ENCODE data around the gene TXNDC12.

Gene TXNDC12

GRCh38 chr1:51998701-51999100, 56.3 kb downstream of the TXNDC12 start:
- DNase-seq (ENCODE audit: low read depth, low spot score) = no peak

- DNase-seq (ENCODE audit: low read depth, low spot score) = no peak
Measured at GRCh38 chr1:51997974-51998382, 57.0 kb downstream of the TXNDC12 start.

- DNase-seq (ENCODE audit: low read depth, low spot score) = peak; percentile 74
Measured at GRCh38 chr1:51990478-51990965, 64.5 kb downstream of the TXNDC12 start, which contains the start of gene RAB3B. Gene RAB3B, minus strand, starts transcription at chr1:51990700. Its CDS starts 13,583 bp downstream, at chr1:51977117.

- no peak for DNase-seq (ENCODE audit: low read depth, low spot score)
Measured at GRCh38 chr1:51989582-51990477, 65.2 kb downstream of the TXNDC12 start.

GRCh38 chr1:51988254-51988653, 66.7 kb downstream of the TXNDC12 start:
- DNase-seq (ENCODE audit: low read depth, low spot score) = no peak

- no peak for DNase-seq (ENCODE audit: low read depth, low spot score)
Measured at GRCh38 chr1:51986718-51987117, 68.3 kb downstream of the TXNDC12 start.

- no peak for DNase-seq (ENCODE audit: low read depth, low spot score)
Measured at GRCh38 chr1:51982161-51982560, 72.8 kb downstream of the TXNDC12 start.

GRCh38 chr1:51981555-51981954, 73.4 kb downstream of the TXNDC12 start:
- no peak for DNase-seq (ENCODE audit: low read depth, low spot score)

- no peak for DNase-seq (ENCODE audit: low read depth, low spot score)
Measured at GRCh38 chr1:51978099-51978498, 76.9 kb downstream of the TXNDC12 start.

GRCh38 chr1:51976846-51977602, 78.0 kb downstream of the TXNDC12 start:
- no peak for DNase-seq (ENCODE audit: low read depth, low spot score)

- no peak for DNase-seq (ENCODE audit: low read depth, low spot score)
Measured at GRCh38 chr1:51973587-51974474, 81.2 kb downstream of the TXNDC12 start.
